GM08714 (cell line): ENCODE measurements around the gene CRIP3.

ENCODE experiments used
- H3K4me3 ChIP-seq: fragments of 200-500 bp; sonication (Bioruptor generic); 2 replicates; pipeline ENCODE4 v1.5.1; 2014; ENCODE audit warnings: mild to moderate bottlenecking, low read length, inconsistent platforms
- ZNF274 ChIP-seq: IDR thresholded peaks from 2 replicates; pipeline ENCODE4 v1.6.1; 2012; ENCODE audit warnings: mild to moderate bottlenecking, low read depth, low read length

CRIP3 gene

DNA sequence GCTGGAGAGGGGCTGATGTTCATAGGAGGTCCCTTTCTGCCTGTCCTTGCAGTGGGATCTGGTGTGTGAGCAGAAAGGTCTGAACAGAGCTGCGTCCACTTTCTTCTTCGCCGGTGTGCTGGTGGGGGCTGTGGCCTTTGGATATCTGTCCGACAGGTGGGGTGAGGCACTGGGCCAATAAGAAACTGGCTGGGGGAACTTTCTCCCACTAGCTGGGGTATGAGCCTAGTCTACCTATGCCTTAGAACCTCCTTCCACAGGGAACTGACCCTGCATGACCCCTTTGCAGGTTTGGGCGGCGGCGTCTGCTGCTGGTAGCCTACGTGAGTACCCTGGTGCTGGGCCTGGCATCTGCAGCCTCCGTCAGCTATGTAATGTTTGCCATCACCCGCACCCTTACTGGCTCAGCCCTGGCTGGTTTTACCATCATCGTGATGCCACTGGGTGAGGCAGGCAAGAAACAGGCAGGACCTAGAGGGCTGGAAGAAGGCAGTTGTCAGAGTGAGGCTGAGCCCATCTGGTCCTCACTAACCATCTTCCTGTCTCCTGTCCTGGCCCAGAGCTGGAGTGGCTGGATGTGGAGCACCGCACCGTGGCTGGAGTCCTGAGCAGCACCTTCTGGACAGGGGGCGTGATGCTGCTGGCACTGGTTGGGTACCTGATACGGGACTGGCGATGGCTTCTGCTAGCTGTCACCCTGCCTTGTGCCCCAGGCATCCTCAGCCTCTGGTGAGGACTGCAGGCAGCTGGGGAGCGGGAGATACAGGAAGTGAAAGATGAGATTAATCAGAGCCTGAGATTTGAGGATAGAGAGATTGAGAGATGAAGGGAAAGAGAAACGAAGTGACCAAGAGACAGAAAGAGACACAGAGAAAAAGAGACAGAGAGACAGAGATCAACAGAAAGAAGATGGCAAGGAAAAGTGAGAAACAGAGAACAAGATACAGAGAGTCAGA lies 9.0 kb downstream of the CRIP3 start:
- no peak overlapping the region for H3K4me3 ChIP-seq
- no peak for TF ChIP-seq ZNF274

DNA sequence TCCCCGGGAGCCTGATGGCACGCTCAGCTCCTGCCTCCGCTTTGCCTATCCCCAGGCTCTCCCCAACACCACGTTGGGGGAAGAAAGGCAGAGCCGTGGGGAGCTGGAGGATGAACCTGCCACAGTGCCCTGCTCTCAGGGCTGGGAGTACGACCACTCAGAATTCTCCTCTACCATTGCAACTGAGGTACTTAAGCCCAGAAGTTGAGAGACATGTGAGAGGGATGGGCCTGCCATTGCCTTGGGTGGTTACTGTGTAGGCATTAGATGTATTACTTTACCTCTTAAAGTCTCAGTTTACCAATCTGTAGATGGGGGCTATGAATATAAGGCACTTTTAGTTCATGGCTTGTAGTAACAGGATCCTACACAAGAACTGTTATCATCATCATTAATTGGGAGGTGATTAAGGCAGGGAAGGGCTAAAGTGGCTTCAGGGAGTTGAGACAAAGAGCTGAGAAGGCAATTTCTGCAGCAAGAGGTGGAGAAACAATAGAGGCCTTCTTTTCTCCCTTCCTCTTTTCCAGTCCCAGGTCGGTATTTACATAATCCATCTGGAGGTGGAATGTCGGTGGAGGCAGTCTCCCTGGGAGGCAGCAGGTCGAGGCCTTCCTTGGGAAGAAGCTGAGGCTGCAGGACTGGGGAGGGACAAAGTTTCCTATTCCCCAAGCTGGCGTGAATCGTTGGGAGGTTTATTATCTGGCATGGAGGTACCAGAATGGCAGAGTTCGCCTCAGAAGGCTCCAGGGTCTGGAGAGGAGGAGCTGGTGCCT lies 9.9 kb downstream of the CRIP3 start:
- H3K4me3 ChIP-seq = no peak overlapping the region
- no peak for TF ChIP-seq ZNF274

GRCh38 chr6:43297644-43298564 lies 10.7 kb downstream of the CRIP3 start, which contains the start of gene SLC22A7:
TSS of gene SLC22A7 (plus strand) at chr6:43298260. CDS start at chr6:43298359, 99 bp downstream.
- no peak within 1 kb of the TSS for H3K4me3 ChIP-seq
- no peak for TF ChIP-seq ZNF274

- TF ChIP-seq ZNF274 = no peak
- H3K4me3 ChIP-seq = no peak overlapping the region
Measured at GRCh38 chr6:43296780-43297497, 11.7 kb downstream of the CRIP3 start.

- no peak overlapping the region for H3K4me3 ChIP-seq
- no peak for TF ChIP-seq ZNF274
Measured at GRCh38 chr6:43295456-43295855, 13.2 kb downstream of the CRIP3 start.

GRCh38 chr6:43294536-43294935 lies 14.1 kb downstream of the CRIP3 start:
- TF ChIP-seq ZNF274 = no peak
- no peak overlapping the region for H3K4me3 ChIP-seq

GRCh38 chr6:43293698-43294097 lies 14.9 kb downstream of the CRIP3 start:
- no peak overlapping the region for H3K4me3 ChIP-seq
- no peak for TF ChIP-seq ZNF274

DNA sequence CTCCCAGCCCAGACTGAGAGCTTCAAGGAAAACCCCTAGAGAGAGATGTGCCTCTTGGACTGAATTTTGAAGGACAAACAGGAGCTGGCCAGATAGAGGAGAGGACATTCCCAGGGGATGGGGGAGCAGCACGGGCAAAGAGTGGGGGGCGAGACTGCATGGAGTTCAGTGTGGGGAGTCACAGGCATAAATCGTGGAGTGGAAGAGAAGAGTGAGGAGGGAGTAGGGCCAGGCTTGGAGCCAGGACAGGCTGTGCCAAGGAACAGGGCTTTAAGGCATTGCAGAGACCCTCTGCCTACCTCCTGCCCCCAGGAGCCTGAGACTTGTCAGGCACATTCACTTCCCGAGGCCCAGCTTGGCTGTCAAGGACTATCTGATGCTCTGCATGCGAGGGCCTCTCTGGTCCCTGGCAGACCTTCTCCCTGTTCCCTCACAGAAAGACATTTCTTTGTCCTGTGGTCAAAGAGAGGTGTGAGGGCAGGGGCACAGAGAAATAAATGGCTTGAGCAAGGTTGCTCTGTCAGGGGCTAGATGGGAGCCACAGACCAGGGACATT lies 15.8 kb downstream of the CRIP3 start:
- H3K4me3 ChIP-seq = no peak overlapping the region
- no peak for TF ChIP-seq ZNF274

DNA sequence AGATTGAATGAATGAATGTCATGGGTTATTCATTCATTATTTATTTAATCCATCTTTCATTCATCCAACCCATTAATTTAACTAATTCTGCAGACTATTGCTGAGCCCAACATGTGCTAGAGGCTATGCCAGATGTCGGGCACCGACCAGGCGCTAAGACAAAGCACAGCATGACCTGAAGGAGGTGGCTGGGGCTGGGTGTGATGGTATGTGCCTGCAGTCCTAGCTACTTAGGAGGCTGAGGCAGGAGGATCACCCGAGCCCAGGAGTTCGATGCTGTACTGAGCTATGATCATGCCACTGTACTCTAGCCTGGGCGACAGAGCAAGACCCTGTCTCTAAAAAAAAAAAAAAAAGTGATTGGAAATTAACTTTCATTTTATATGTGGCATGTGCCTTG lies 16.3 kb downstream of the CRIP3 start:
- no peak for TF ChIP-seq ZNF274
- no peak overlapping the region for H3K4me3 ChIP-seq

DNA sequence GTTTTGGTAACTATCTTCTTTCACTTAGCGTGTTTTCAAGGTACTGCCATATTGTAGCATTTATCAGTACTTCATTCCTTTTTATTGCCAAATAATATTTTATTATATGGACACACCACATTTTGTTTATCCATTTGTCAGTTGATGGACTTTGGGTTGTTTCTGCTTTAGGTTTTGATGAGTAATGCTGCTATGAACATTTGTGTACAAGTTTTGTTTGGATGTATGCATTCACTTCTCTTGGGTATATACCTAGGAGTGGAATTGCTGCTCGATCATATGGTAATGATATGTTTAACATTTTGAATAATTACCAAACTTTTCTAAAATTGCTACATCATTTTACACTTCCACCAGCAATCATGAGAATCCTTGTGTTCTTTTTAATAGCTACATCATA lies 16.9 kb downstream of the CRIP3 start:
- H3K4me3 ChIP-seq = no peak overlapping the region
- TF ChIP-seq ZNF274 = no peak

GRCh38 chr6:43290905-43291355 lies 17.7 kb downstream of the CRIP3 start:
- no peak overlapping the region for H3K4me3 ChIP-seq
- TF ChIP-seq ZNF274 = no peak

DNA sequence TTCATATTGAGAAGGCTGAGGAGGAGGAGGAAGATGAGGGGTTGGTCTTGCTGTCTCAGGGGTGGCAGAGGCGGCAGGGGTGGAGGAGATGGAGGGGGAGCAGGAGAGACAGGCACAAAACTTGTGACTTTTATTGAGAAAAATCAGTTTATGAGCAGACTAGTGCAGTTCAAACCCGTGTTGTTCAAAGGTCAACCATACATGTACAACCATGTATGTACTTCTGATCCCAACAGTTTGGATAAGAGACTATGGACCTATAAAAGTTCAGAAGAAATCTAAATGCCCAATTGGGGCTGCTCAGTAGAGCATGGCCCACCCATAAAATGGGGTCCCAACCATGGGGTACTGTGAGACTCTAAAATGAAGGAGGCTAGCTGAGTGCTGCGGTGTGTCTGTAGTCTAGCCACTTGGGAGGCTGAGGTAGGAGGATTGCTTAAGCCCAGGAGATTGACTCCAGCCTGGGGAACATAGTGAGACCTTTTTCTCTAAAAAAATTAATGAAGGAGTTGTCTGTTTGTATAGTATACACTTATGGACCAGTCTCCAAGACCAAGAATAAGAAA lies 18.2 kb downstream of the CRIP3 start:
- no peak overlapping the region for H3K4me3 ChIP-seq
- no peak for TF ChIP-seq ZNF274
